ENCODE data around the gene TIMM17A. TPM values are rescaled to one million over a fixed set of nuclear protein-coding genes. Genes with fewer than 3 reads are reported as not detected.
"Not testable (repeated sequence)": the region's sequence is repeated elsewhere in the genome, so short reads cannot be mapped to it uniquely, and the experiment has no call there.

Gene TIMM17A
- total and polyA plus RNA-seq, 2 of the 8 experiments (the other 6 are each of a cell fraction or from before 2014, with no cell fraction given), result 30.3 to 57.1 TPM

DNA sequence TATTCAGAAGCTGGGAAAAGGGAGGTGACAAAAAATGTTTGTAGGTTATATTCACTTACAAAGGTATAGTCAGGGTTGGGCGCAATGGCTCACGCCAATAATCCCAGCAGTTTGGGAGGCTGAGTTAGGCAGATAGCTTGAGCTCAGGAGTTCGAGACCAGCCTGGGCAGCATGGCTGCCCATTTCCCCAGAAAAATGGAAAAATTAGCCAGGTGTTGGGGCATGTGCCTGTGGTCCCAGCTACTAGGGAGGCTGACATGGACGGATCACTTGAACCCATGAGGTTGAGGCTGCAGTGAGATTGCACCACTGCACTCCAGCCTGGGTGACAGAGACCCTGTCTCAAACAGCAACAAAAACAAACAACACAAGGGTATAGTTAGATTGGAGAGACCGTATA is 3.0 kb downstream of the TIMM17A start (continued):
- TF ChIP-seq TAF7 (optimal IDR thresholded peaks at IDR 0.05; ENCODE audit: borderline replicate concordance, low read depth, low read length) (no peak), CTBP2 (IDR thresholded peaks at IDR 0.05; ENCODE audit: borderline replicate concordance, insufficient read depth, insufficient read length, low read length) (no peak), CBX8 (IDR thresholded peaks at IDR 0.05; ENCODE audit: borderline replicate concordance, low read depth, low read length) (no peak)

DNA sequence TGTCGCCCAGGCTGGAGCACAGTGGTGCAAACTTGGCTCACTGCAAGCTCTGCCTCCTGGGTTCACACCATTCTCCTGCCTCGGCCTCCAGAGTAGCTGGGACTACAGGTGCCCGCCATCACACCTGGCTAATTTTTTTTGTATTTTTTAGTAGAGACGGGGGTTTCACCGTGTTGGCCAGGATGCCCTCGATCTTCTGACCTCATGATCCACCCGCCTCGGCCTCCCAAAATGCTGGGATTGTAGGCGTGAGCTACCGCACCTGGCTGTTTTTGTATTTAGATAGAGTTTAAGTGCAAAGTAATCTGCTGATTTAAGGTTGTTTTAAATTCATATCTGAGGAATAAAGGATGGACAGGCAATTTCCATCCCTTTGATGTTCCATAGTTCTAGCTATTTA is 7.1 kb downstream of the TIMM17A start:
- peaks cover 18 to 78% (median 58%) of the 10 kb centered on the region in 4 experiments for H3K36me3 ChIP-seq (ENCODE audit: control insufficient read depth in 2 of 4, insufficient read depth in 4 of 4, low read length in 3 of 4)
- FAIRE-seq; H3K27ac ChIP-seq (ENCODE audit: low read depth, low read length); H2AK5ac ChIP-seq (ENCODE audit: low read depth, low read length); H2BK120ac ChIP-seq (replicated peaks; ENCODE audit: low read depth, low read length); H2BK5ac ChIP-seq (ENCODE audit: low read depth, low read length); H3K56ac ChIP-seq (replicated peaks; ENCODE audit: insufficient read length, low read depth, low read length); H4K20me1 ChIP-seq (replicated peaks in 1 of 2; ENCODE audit: control insufficient read depth in 1 of 2, insufficient read depth in 2 of 2, low read length in 2 of 2); H4K5ac ChIP-seq (ENCODE audit: insufficient read length, low read depth, low read length); H4K91ac ChIP-seq (replicated peaks; ENCODE audit: insufficient read length, low read length); H3K27me3 ChIP-seq (replicated peaks in 1 of 4; ENCODE audit: control insufficient read depth in 3 of 4, extremely low read depth in 1 of 4, insufficient read depth in 3 of 4, low read length in 3 of 4); H3K9me3 ChIP-seq (ENCODE audit: insufficient read depth in 2 of 2, low read depth in 1 of 2, low read length in 1 of 2); H3K4ac ChIP-seq (replicated peaks; ENCODE audit: insufficient read length, low read depth, low read length); H2BK12ac ChIP-seq (ENCODE audit: low read depth, low read length); H2BK20ac ChIP-seq (ENCODE audit: low read length); H2BK15ac ChIP-seq (ENCODE audit: low read length); H3K79me2 ChIP-seq (ENCODE audit: control insufficient read depth in 1 of 2, insufficient read depth in 2 of 2, low read length in 2 of 2); H3K18ac ChIP-seq (ENCODE audit: extremely low read depth, low read length); H2AFZ ChIP-seq (ENCODE audit: low read length); DNase-seq (ENCODE audit: low read depth in 1 of 2, low spot score in 2 of 2); H3K4me2 ChIP-seq (ENCODE audit: insufficient read depth in 1 of 2, low read depth in 2 of 2, low read length in 2 of 2); H3K79me1 ChIP-seq (ENCODE audit: low read depth, low read length); H3K14ac ChIP-seq (ENCODE audit: insufficient read length); H4K8ac ChIP-seq (ENCODE audit: extremely low read depth, insufficient read depth, low read length); H3K4me1 ChIP-seq (replicated peaks in 1 of 4; ENCODE audit: control insufficient read depth in 3 of 4, insufficient read depth in 4 of 4, low read length in 3 of 4); H3K23ac ChIP-seq (ENCODE audit: insufficient read length); H3K4me3 ChIP-seq (ENCODE audit: extremely low read depth in 1 of 4, insufficient read depth in 2 of 4, low read depth in 3 of 4, low read length in 4 of 4); H3K9ac ChIP-seq (replicated peaks in 1 of 4; ENCODE audit: extremely low read depth in 1 of 4, low read depth in 3 of 4, low read length in 3 of 4); H3K23me2 ChIP-seq (ENCODE audit: low read depth, low read length): not testable (repeated sequence)
- 96% methylated on average over 10 of the region's 10 CpGs; no CpG with 5 or more reads in 1 of the 2 experiments for WGBS, 2 experiments (ENCODE audit: extremely low coverage in 1 of 2, insufficient coverage in 1 of 2, insufficient read length in 1 of 2, insufficient replicate concordance in 2 of 2, low coverage in 1 of 2, low lambda C conversion rate in 2 of 2, missing lambda C conversion rate in 1 of 2)
- CTCF ChIA-PET (ENCODE audit: partially characterized antibody), result interaction anchor here (0.6 to 10.4 kb wide), 9 partner anchors 11 to 173 kb away, joined by 3 to 85 read pairs (median 5); partner anchors contain the start of gene LMOD1
- POLR2A ChIA-PET (ENCODE audit: partially characterized antibody), result interaction anchor here (0.8 to 1.6 kb wide), 5 partner anchors 21 to 96 kb away, joined by 3 to 4 read pairs (median 3); partner anchors contain the start of gene RNPEP
